ENCODE data around the gene INPP5A. TPM values are rescaled to one million over a fixed set of nuclear protein-coding genes. Genes with fewer than 3 reads are reported as not detected.
"Not testable (repeated sequence)": the region's sequence is repeated elsewhere in the genome, so short reads cannot be mapped to it uniquely, and the experiment has no call there.

The INPP5A gene
- total RNA-seq, 1 donor from 2014 or later = 29.3 TPM

GRCh38 chr10:132663666-132664365, 126.2 kb downstream of the INPP5A start:
- no peak for DNase-seq

GRCh38 chr10:132664407-132664806, 126.8 kb downstream of the INPP5A start:
- DNase-seq = no peak

GRCh38 chr10:132664883-132665282, 127.3 kb downstream of the INPP5A start:
- no peak for DNase-seq

- DNase-seq = no peak
Observed at GRCh38 chr10:132665946-132666704, 128.5 kb downstream of the INPP5A start.

- no peak for DNase-seq
Observed at GRCh38 chr10:132666705-132667341, 129.2 kb downstream of the INPP5A start.

GRCh38 chr10:132667342-132668047, 129.9 kb downstream of the INPP5A start:
- DNase-seq = no peak

- no peak for DNase-seq
Observed at GRCh38 chr10:132668048-132668394, 130.4 kb downstream of the INPP5A start.

- no peak for DNase-seq
Observed at GRCh38 chr10:132669208-132669861, 131.7 kb downstream of the INPP5A start.

GRCh38 chr10:132670546-132671227, 133.1 kb downstream of the INPP5A start:
- no peak for DNase-seq

- DNase-seq = no peak
Observed at GRCh38 chr10:132671228-132672154, 133.9 kb downstream of the INPP5A start.

GRCh38 chr10:132673746-132674145, 136.2 kb downstream of the INPP5A start:
- not testable (repeated sequence) for DNase-seq

- no peak for DNase-seq
Observed at GRCh38 chr10:132674311-132674710, 136.7 kb downstream of the INPP5A start.

GRCh38 chr10:132675031-132675740, 137.6 kb downstream of the INPP5A start:
- DNase-seq = no peak

- DNase-seq = no peak
Observed at GRCh38 chr10:132676193-132676891, 138.8 kb downstream of the INPP5A start.

GRCh38 chr10:132677096-132677472, 139.5 kb downstream of the INPP5A start:
- no peak for DNase-seq

GRCh38 chr10:132677473-132678227, 140.1 kb downstream of the INPP5A start:
- no peak for DNase-seq

- no peak for DNase-seq
Observed at GRCh38 chr10:132678436-132679216, 141.0 kb downstream of the INPP5A start.

- DNase-seq = no peak
Observed at GRCh38 chr10:132679217-132679595, 141.6 kb downstream of the INPP5A start.

Measured in occipital lobe (tissue), 2 donors.